SK-N-SH (cell line): ENCODE measurements around the gene KLK15. TPM values are rescaled to one million over a fixed set of nuclear protein-coding genes. Genes with fewer than 3 reads are reported as not detected.

Source experiments
- CTCF ChIA-PET: fragments of 300-600, 350-600 bp; formaldehyde crosslinking; extraction: SDS; loops from one replicate; lab custom pipeline; 2021; lab: Yijun Ruan, JAX
- POLR2A ChIA-PET: fragments of 350-600 bp; sonication (Branson Sonifier 250); formaldehyde crosslinking; extraction: SDS; loops from one replicate; lab custom pipeline; 2020; ENCODE audit warnings: antibody characterized with exemption, inconsistent platforms; lab: Yijun Ruan, JAX
- DNase-seq: peaks from one replicate; pipeline ENCODE4 v3.0.0; 2012
- H2AFZ ChIP-seq: fragments of 200-600 bp; sonication (generic); 2 replicates; pipeline ENCODE4 v1.8.1; 2016; ENCODE audit warnings: antibody characterized with exemption, mild to moderate bottlenecking, low read depth
- H3F3A ChIP-seq: fragments of 200-600 bp; sonication (generic); replicated peaks from 2 replicates; pipeline ENCODE3; 2016; ENCODE audit warnings: antibody characterized with exemption, mild to moderate bottlenecking; ENCODE audit not compliant: insufficient read depth
- H3K27ac ChIP-seq, 2 experiments: fragments of 200-500 bp in 1 of 2; fragments of 200-600 bp in 1 of 2; sonication (Bioruptor generic) in 1 of 2; sonication (generic), shearing (Covaris generic) in 1 of 2; 2 replicates each; pipeline versions ENCODE4 v1.5.1 to v1.6.1; 2014 to 2016; ENCODE audit warnings: low read depth in 2 of 2, inconsistent platforms in 1 of 2, low read length in 1 of 2, mild to moderate bottlenecking in 1 of 2, mixed read lengths in 1 of 2
- H3K27me3 ChIP-seq: fragments of 200-600 bp; sonication (generic), shearing (Covaris generic); 2 replicates; pipeline ENCODE4 v1.6.1; 2016; ENCODE audit warnings: mixed run types; ENCODE audit not compliant: insufficient read depth
- H3K36me3 ChIP-seq, 2 experiments: fragments of 200-500 bp in 1 of 2; fragments of 200-600 bp in 1 of 2; sonication (Bioruptor generic) in 1 of 2; sonication (generic) in 1 of 2; replicated peaks in 1 of 2; 2 replicates each; pipeline versions ENCODE3 to v1.5.1; 2014 to 2016; ENCODE audit warnings: low read length in 1 of 2, mild to moderate bottlenecking in 1 of 2; ENCODE audit not compliant: insufficient read depth in 2 of 2, control insufficient read depth in 1 of 2
- H3K4me1 ChIP-seq, 2 experiments: fragments of 200-500 bp in 1 of 2; fragments of 200-600 bp in 1 of 2; sonication (Bioruptor generic) in 1 of 2; sonication (generic), shearing (Covaris generic) in 1 of 2; 2 replicates each; pipeline versions ENCODE4 v1.5.1 to v1.6.1; 2014 to 2016; ENCODE audit warnings: low read depth in 1 of 2, low read length in 1 of 2, mixed run types in 1 of 2; ENCODE audit not compliant: insufficient read depth in 2 of 2, control insufficient read depth in 1 of 2
- H3K4me2 ChIP-seq: fragments of 200-600 bp; sonication (generic), shearing (Covaris generic); 2 replicates; pipeline ENCODE4 v1.6.1; 2017; ENCODE audit warnings: mixed run types
- H3K4me3 ChIP-seq, 2 experiments: fragments of 200-500 bp in 1 of 2; fragments of 200-600 bp in 1 of 2; sonication (Bioruptor generic) in 1 of 2; sonication (generic), shearing (Covaris generic) in 1 of 2; 2 replicates each; pipeline versions ENCODE4 v1.5.1 to v1.8.1; 2014 to 2016; ENCODE audit warnings: low read depth in 2 of 2, inconsistent platforms in 1 of 2, low read length in 1 of 2, mild to moderate bottlenecking in 1 of 2, mixed read lengths in 1 of 2, moderate library complexity in 1 of 2
- H3K79me2 ChIP-seq: fragments of 200-600 bp; sonication (generic); 2 replicates; pipeline ENCODE4 v1.8.1; 2017; ENCODE audit warnings: mild to moderate bottlenecking; ENCODE audit not compliant: insufficient read depth
- H3K9ac ChIP-seq: fragments of 200-600 bp; sonication (generic); 2 replicates; pipeline ENCODE4 v1.6.1; 2017; ENCODE audit warnings: mixed run types
- H3K9me2 ChIP-seq: fragments of 200-600 bp; sonication (generic); 2 replicates; pipeline ENCODE4 v1.6.1; 2017; ENCODE audit warnings: mixed run types
- H3K9me3 ChIP-seq: fragments of 200-600 bp; sonication (generic); 2 replicates; pipeline ENCODE4 v1.6.1; 2017; ENCODE audit warnings: mixed run types, mild to moderate bottlenecking, moderate library complexity
- H4K20me1 ChIP-seq: fragments of 200-600 bp; sonication (generic); 2 replicates; pipeline ENCODE4 v1.6.1; 2017; ENCODE audit warnings: mild to moderate bottlenecking, mixed run types; ENCODE audit not compliant: insufficient read depth
- CHD2 ChIP-seq: fragments of 150-350 bp; IDR thresholded peaks from 2 replicates; pipeline ENCODE4 v1.6.1; 2018; ENCODE audit warnings: low read length; ENCODE audit not compliant: partially characterized antibody
- CTCF ChIP-seq: fragments of 200-600 bp; sonication (generic); IDR thresholded peaks from 2 replicates; pipeline ENCODE4 v1.6.1; 2017; ENCODE audit warnings: antibody characterized with exemption, mild to moderate bottlenecking, moderate library complexity
- EZH2phosphoT487 ChIP-seq: fragments of 200-600 bp; sonication (generic); IDR thresholded peaks from 2 replicates; pipeline ENCODE4 v1.6.1; 2017; ENCODE audit warnings: low read depth, mixed run types, mild to moderate bottlenecking, antibody characterized with exemption, moderate library complexity, borderline replicate concordance
- FOXJ3 ChIP-seq: sonication (generic); formaldehyde crosslinking; IDR thresholded peaks from 2 replicates; pipeline ENCODE4 v1.5.1; 2020; ENCODE audit warnings: mild to moderate bottlenecking, missing genetic modification reagents
- FOXM1 ChIP-seq: IDR thresholded peaks from 2 replicates; pipeline ENCODE4 v1.4.0; 2012; ENCODE audit warnings: low read depth, mild to moderate bottlenecking
- IRF3 ChIP-seq: fragments of 150-350 bp; IDR thresholded peaks from 2 replicates; pipeline ENCODE4 v1.6.1; 2016; ENCODE audit warnings: mild to moderate bottlenecking, low read depth, low read length
- JUND ChIP-seq: IDR thresholded peaks from 2 replicates; pipeline ENCODE4 v1.4.0; 2012
- MXI1 ChIP-seq: IDR thresholded peaks from 2 replicates; pipeline ENCODE4 v1.6.1; 2012; ENCODE audit warnings: mild to moderate bottlenecking, low read depth, low read length, improper control_type of control experiment
- NRF1 ChIP-seq: IDR thresholded peaks from 2 replicates; pipeline ENCODE4 v1.6.1; 2012; ENCODE audit warnings: low read depth, mild to moderate bottlenecking, low read length
- POLR2AphosphoS5 ChIP-seq: IDR thresholded peaks from 2 replicates; pipeline ENCODE4 v1.6.1; 2012; ENCODE audit warnings: low read depth, low read length
- RAD21 ChIP-seq: IDR thresholded peaks from 2 replicates; pipeline ENCODE4 v1.6.1; 2012; ENCODE audit warnings: mild to moderate bottlenecking, low read length
- RXRA ChIP-seq: IDR thresholded peaks from 2 replicates; pipeline ENCODE4 v1.4.0; 2012; ENCODE audit warnings: low read depth, mild to moderate bottlenecking, borderline replicate concordance
- SMC3 ChIP-seq: IDR thresholded peaks from 2 replicates; pipeline ENCODE4 v1.6.1; 2012; ENCODE audit warnings: low read depth, low read length, improper control_type of control experiment
- TCF12 ChIP-seq: IDR thresholded peaks from 2 replicates; pipeline ENCODE4 v1.4.0; 2012
- TEAD4 ChIP-seq: IDR thresholded peaks from 2 replicates; pipeline ENCODE4 v1.4.0; 2012; ENCODE audit warnings: mild to moderate bottlenecking, borderline replicate concordance; ENCODE audit not compliant: insufficient read depth
- USF1 ChIP-seq: IDR thresholded peaks from 2 replicates; pipeline ENCODE4 v1.4.0; 2012; ENCODE audit warnings: low read depth, borderline replicate concordance
- ZBTB33 ChIP-seq: IDR thresholded peaks from 2 replicates; pipeline ENCODE4 v1.4.0; 2012; ENCODE audit warnings: low read depth, borderline replicate concordance
- WGBS: methylation state at CpG from one replicate; pipeline ENCODE4 v1.1.6; 2017; ENCODE audit warnings: low lambda C conversion rate; 5-methylcytosine and 5-hydroxymethylcytosine counted together
- polyA plus RNA-seq, 3 experiments: library from polyadenylated mRNA; depleted of rRNA; stranded (reverse); fragments of >200 nt; gene quantifications; 2 replicates each; pipeline ENCODE4 v1.2.3, GENCODE V29; 2012

KLK15 gene
- polyA plus RNA-seq, 1 of the 3 experiments (the other 2 are of a cell fraction) = not detected

GRCh38 chr19:50858886-50859285 lies 25.5 kb upstream of the KLK15 start:
- H3K27ac ChIP-seq = no peak overlapping the region
- H3K4me2 ChIP-seq = no peak overlapping the region
- ChIA-PET CTCF (no interaction called here), POLR2A (no interaction called here)
- H3K9me3 ChIP-seq = no peaks in the 10 kb centered on the region
- no peak overlapping the region for H3K9ac ChIP-seq
- H3K27me3 ChIP-seq = peaks cover 36% of the 10 kb centered on the region
- no peaks in the 10 kb centered on the region for H3K4me1 ChIP-seq
- no peaks in the 10 kb centered on the region for H3F3A ChIP-seq
- no peaks in the 10 kb centered on the region for H3K9me2 ChIP-seq
- no peak for TF ChIP-seq JUND
- TF ChIP-seq EZH2phosphoT487 = no peak
- TF ChIP-seq SMC3 = no peak
- TF ChIP-seq MXI1 = no peak
- no peak for TF ChIP-seq CTCF
- TF ChIP-seq NRF1 = no peak
- no peak for TF ChIP-seq RXRA
- TF ChIP-seq TCF12 = no peak
- no peak for TF ChIP-seq ZBTB33
- no peak for TF ChIP-seq POLR2AphosphoS5
- TF ChIP-seq RAD21 = no peak
- no peak for TF ChIP-seq IRF3
- no peak for TF ChIP-seq CHD2
- TF ChIP-seq FOXM1 = no peak
- no peak overlapping the region for H3K4me3 ChIP-seq
- no peaks in the 10 kb centered on the region for H3K79me2 ChIP-seq
- 7% methylated on average over 6 of the region's 7 CpGs for WGBS
- no peaks in the 10 kb centered on the region for H4K20me1 ChIP-seq
- no peaks in the 10 kb centered on the region for H3K36me3 ChIP-seq
- DNase-seq = no peak
- no peak overlapping the region for H2AFZ ChIP-seq

GRCh38 chr19:50857366-50857765 lies 24.0 kb upstream of the KLK15 start:
- Histone ChIP-seq H2AFZ (no peak overlapping the region), H3K79me2 (no peaks in the 10 kb centered on the region), H3K9ac (no peak overlapping the region), H3K4me1 (no peaks in the 10 kb centered on the region), H3K27me3 (peaks cover 37% of the 10 kb centered on the region), H3F3A (no peaks in the 10 kb centered on the region), H3K4me3 (no peak overlapping the region), H3K9me3 (no peaks in the 10 kb centered on the region), H3K9me2 (no peaks in the 10 kb centered on the region), H3K4me2 (no peak overlapping the region), H4K20me1 (no peaks in the 10 kb centered on the region), H3K36me3 (no peaks in the 10 kb centered on the region), H3K27ac (no peak overlapping the region)
- ChIA-PET POLR2A (no interaction called here), CTCF (no interaction called here)
- TF ChIP-seq EZH2phosphoT487 (no peak), JUND (no peak), USF1 (no peak), RAD21 (no peak), TEAD4 (no peak), TCF12 (no peak), FOXJ3 (CRISPR knock-in tag) (no peak), IRF3 (no peak)
- 32% methylated on average over 6 of the region's 6 CpGs for WGBS
- no peak for DNase-seq
